PFSK-1 (cell line): ENCODE data around the gene FEM1C.

Experiments used
- FOXP2 ChIP-seq: optimal IDR thresholded peaks from 2 replicates; pipeline ENCODE3; 2011; ENCODE audit warnings: borderline replicate concordance, control low read depth, inconsistent platforms; ENCODE audit not compliant: insufficient read depth; ENCODE audit errors: extremely low read length, extremely low read depth
- POLR2AphosphoS5 ChIP-seq: IDR thresholded peaks from 2 replicates; pipeline ENCODE4 v1.6.1; 2012; ENCODE audit warnings: low read depth, mild to moderate bottlenecking, control low read depth, low read length, moderate library complexity
- REST ChIP-seq, 2 experiments: IDR thresholded peaks; 2 replicates each; pipeline versions ENCODE4 v1.6.1 to v1.8.0; 2011 to 2012; ENCODE audit warnings: low read depth in 2 of 2, low read length in 2 of 2, control low read depth in 1 of 2, inconsistent platforms in 1 of 2, mild to moderate bottlenecking in 1 of 2, moderate library complexity in 1 of 2; ENCODE audit not compliant: insufficient read depth in 1 of 2
- SIN3A ChIP-seq: IDR thresholded peaks from 2 replicates; pipeline ENCODE4 v1.6.1; 2012; ENCODE audit warnings: mild to moderate bottlenecking, low read length, moderate library complexity, borderline replicate concordance; ENCODE audit not compliant: insufficient read depth
- TAF1 ChIP-seq: IDR thresholded peaks from 2 replicates; pipeline ENCODE4 v1.6.1; 2012; ENCODE audit warnings: low read length, control low read depth, borderline replicate concordance; ENCODE audit not compliant: insufficient read depth

The FEM1C gene

DNA sequence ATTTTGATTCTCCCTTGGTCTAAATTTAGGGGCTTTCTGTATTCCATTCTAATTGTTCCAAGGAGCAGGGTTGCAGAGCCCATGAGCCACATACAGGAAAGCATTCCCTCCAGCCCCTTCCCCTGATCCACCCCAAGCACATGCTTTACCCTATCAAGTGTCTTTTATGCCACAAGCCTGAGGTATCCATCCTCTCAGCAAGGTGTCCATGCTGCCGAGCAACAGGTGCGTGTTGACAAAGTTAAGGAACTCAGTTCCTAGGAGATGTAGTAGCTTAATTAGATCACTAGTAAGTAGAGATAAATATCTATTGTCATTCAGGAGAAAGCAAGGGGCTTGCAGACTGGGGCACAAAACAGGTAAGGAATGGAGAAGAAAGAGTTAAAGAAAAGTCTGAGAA is 57.8 kb downstream of the FEM1C start:
- TF ChIP-seq TAF1, result no peak
- TF ChIP-seq POLR2AphosphoS5, result no peak
- no peak for TF ChIP-seq SIN3A
- TF ChIP-seq REST (IDR thresholded peaks at IDR 0.05; ENCODE audit: insufficient read depth in 1 of 2, low read depth in 2 of 2, low read length in 2 of 2), result no peak
- no peak for TF ChIP-seq FOXP2

- TF ChIP-seq REST (IDR thresholded peaks at IDR 0.05; ENCODE audit: insufficient read depth in 1 of 2, low read depth in 2 of 2, low read length in 2 of 2) (no peak), TAF1 (no peak), FOXP2 (no peak), SIN3A (no peak), POLR2AphosphoS5 (no peak)
Measured at GRCh38 chr5:115484368-115484767, 60.2 kb downstream of the FEM1C start.

DNA sequence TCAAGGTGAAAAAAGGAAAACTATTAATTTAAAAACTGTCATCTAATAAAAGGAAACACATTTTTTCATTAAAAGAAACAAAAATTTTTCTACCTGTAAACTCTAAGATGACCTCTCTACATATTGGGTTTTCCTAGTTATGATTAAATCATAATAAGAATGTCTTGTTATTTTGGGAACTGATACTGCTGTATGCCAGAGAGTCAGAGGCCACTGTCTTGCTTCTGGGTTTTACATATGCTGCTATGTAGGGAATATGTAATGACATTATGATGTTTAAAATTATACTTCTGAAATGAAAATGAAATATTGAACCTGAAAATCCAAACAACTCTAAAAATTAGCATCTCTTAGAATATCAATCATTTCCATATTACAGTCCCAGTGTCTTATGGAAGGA is 63.7 kb downstream of the FEM1C start:
- TF ChIP-seq REST (IDR thresholded peaks at IDR 0.05; ENCODE audit: insufficient read depth in 1 of 2, low read depth in 2 of 2, low read length in 2 of 2) (no peak), TAF1 (no peak), SIN3A (no peak), FOXP2 (no peak), POLR2AphosphoS5 (no peak)

- TF ChIP-seq FOXP2 (no peak), TAF1 (no peak)
Measured at GRCh38 chr5:115480271-115480670, 64.3 kb downstream of the FEM1C start.

GRCh38 chr5:115478281-115478680 is 66.3 kb downstream of the FEM1C start:
- TF ChIP-seq POLR2AphosphoS5, result no peak
- no peak for TF ChIP-seq FOXP2
- no peak for TF ChIP-seq SIN3A
- TF ChIP-seq REST (IDR thresholded peaks at IDR 0.05; ENCODE audit: insufficient read depth in 1 of 2, low read depth in 2 of 2, low read length in 2 of 2), result no peak
- no peak for TF ChIP-seq TAF1
